HG02870 (cell line): ENCODE measurements around the gene HSPE1.
"Not testable (repeated sequence)": the region's sequence is repeated elsewhere in the genome, so short reads cannot be mapped to it uniquely, and the experiment has no call there.

ENCODE experiments used
- ATAC-seq: cut with Tn5 transposase; IDR thresholded peaks from one replicate; pipeline ENCODE4 v1.9.1; 2021; ENCODE audit warnings: mild to moderate bottlenecking, moderate library complexity; ENCODE audit not compliant: unreplicated experiment

HSPE1 gene

GRCh38 chr2:197499594-197500502 lies at the start of gene HSPE1, which contains the start of gene HSPD1:
Gene HSPE1 (plus strand): TSS chr2:197500379. CDS start chr2:197500437, 58 bp downstream.
Gene HSPD1 (minus strand): TSS chr2:197499840. CDS start chr2:197498848, 992 bp downstream.
- peak; percentile 79 for ATAC-seq

GRCh38 chr2:197450465-197450864 lies 49.7 kb upstream of the HSPE1 start:
- no peak for ATAC-seq

- not testable (repeated sequence) for ATAC-seq
Measured at GRCh38 chr2:197450935-197451358, 49.2 kb upstream of the HSPE1 start.

- ATAC-seq: no peak
Measured at GRCh38 chr2:197452754-197453122, 47.4 kb upstream of the HSPE1 start.

GRCh38 chr2:197453123-197453913 lies 46.9 kb upstream of the HSPE1 start, which contains the start of gene COQ10B:
Gene COQ10B (plus strand): TSS chr2:197453552. CDS start chr2:197453561, 9 bp downstream.
- peak; percentile 94 for ATAC-seq

GRCh38 chr2:197453914-197454398 lies 46.2 kb upstream of the HSPE1 start:
- peak; percentile 26 for ATAC-seq

- ATAC-seq: no peak
Measured at GRCh38 chr2:197454923-197455322, 45.3 kb upstream of the HSPE1 start.

- ATAC-seq: no peak
Measured at GRCh38 chr2:197455428-197455827, 44.8 kb upstream of the HSPE1 start.

GRCh38 chr2:197460649-197461048 lies 39.5 kb upstream of the HSPE1 start:
- ATAC-seq: no peak

GRCh38 chr2:197461057-197461456 lies 39.1 kb upstream of the HSPE1 start:
- ATAC-seq: no peak

GRCh38 chr2:197464175-197464574 lies 36.0 kb upstream of the HSPE1 start:
- ATAC-seq: no peak

- ATAC-seq: no peak
Measured at GRCh38 chr2:197472166-197472565, 28.0 kb upstream of the HSPE1 start.

- ATAC-seq: no peak
Measured at GRCh38 chr2:197477797-197478196, 22.4 kb upstream of the HSPE1 start.

GRCh38 chr2:197480165-197481036 lies 19.8 kb upstream of the HSPE1 start:
- no peak for ATAC-seq

- ATAC-seq: not testable (repeated sequence)
Measured at GRCh38 chr2:197484248-197484647, 15.9 kb upstream of the HSPE1 start.

GRCh38 chr2:197486175-197486574 lies 14.0 kb upstream of the HSPE1 start:
- no peak for ATAC-seq

GRCh38 chr2:197487385-197487784 lies 12.8 kb upstream of the HSPE1 start:
- no peak for ATAC-seq

GRCh38 chr2:197495433-197496134 lies 4.6 kb upstream of the HSPE1 start:
- ATAC-seq: no peak

GRCh38 chr2:197496695-197497094 lies 3.5 kb upstream of the HSPE1 start:
- no peak for ATAC-seq

GRCh38 chr2:197497326-197497725 lies 2.9 kb upstream of the HSPE1 start:
- no peak for ATAC-seq
